Esophagus muscularis mucosa (tissue), 4 donors: Measurements from ENCODE around the gene FAM47E.

Source experiments
- EP300 ChIP-seq: sonication (generic); formaldehyde crosslinking; IDR thresholded peaks from one replicate; pipeline ENCODE4 v1.6.1; 2017; ENCODE audit warnings: antibody characterized with exemption
- POLR2A ChIP-seq: fragments of 450-650 bp; IDR thresholded peaks from one replicate; pipeline ENCODE4 v1.6.1; 2017; ENCODE audit warnings: antibody characterized with exemption, moderate library complexity, mild to moderate bottlenecking, low read depth
- POLR2AphosphoS5 ChIP-seq, 2 donors: sonication (generic); formaldehyde crosslinking; IDR thresholded peaks; one replicate each; pipeline ENCODE4 v1.6.1; 2017; ENCODE audit warnings: antibody characterized with exemption in 2 of 2
- TF ChIP-seq, protein P1 (sequence below), 3 experiments: fragments of 200-600 bp in 2 of 3; fragments of 450-650 bp in 1 of 3; sonication (generic) in 2 of 3; IDR thresholded peaks; one replicate each; pipeline ENCODE4 v1.5.1; 2017 to 2019; ENCODE audit warnings: antibody characterized with exemption in 3 of 3, mild to moderate bottlenecking in 2 of 3, moderate library complexity in 1 of 3

DNA sequence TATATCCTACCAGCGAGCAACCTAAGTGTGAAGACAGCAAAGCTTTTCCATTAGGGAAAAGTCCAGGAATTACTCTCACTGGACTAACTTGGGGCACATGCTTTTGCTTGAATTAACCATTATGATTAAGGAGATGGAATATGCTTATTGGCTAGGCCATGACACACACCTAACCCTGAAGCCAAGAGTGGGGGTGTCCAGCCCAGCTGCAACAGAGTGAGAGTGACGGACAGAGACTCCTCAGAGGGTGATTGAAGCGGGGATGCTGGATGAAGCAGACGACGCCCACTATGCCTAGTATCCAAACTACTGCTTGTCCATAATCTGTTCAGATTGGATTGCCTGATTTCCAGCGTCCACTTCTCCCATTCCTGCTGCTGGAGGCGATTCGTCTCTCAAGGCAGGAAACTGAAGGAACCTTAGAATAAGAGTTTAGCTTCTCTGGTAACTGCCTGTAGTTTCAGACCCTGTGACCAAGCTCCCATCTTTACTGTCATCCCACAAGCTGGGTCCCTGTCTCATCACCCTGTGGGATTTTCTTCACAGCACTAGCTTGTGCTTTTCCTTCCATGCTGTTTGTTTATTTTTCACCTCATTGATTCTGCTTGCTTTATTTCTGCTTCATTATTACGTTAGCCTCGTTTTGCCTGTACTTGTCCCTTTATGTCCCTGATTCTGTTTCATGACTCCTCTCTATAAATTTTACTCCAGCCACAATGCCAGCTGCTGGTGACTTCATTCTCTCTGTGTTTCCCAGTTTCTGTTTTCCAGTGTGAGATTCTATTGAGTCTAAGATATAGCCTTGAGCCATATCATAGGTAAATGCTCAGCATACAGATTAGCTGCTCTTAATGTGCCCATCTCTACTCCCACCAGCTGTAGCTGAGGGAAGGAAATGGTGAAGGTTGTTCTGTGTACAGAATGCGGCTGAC, 19.0 kb downstream of the FAM47E start:
- TF ChIP-seq, protein P1, sequence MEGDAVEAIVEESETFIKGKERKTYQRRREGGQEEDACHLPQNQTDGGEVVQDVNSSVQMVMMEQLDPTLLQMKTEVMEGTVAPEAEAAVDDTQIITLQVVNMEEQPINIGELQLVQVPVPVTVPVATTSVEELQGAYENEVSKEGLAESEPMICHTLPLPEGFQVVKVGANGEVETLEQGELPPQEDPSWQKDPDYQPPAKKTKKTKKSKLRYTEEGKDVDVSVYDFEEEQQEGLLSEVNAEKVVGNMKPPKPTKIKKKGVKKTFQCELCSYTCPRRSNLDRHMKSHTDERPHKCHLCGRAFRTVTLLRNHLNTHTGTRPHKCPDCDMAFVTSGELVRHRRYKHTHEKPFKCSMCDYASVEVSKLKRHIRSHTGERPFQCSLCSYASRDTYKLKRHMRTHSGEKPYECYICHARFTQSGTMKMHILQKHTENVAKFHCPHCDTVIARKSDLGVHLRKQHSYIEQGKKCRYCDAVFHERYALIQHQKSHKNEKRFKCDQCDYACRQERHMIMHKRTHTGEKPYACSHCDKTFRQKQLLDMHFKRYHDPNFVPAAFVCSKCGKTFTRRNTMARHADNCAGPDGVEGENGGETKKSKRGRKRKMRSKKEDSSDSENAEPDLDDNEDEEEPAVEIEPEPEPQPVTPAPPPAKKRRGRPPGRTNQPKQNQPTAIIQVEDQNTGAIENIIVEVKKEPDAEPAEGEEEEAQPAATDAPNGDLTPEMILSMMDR (IDR thresholded peaks at IDR 0.05), result no peak
- TF ChIP-seq POLR2A, result no peak
- TF ChIP-seq EP300, result no peak
- no peak for TF ChIP-seq POLR2AphosphoS5 (IDR thresholded peaks at IDR 0.05)
